GM18870 (cell line): ENCODE measurements around the gene MACROD2.

Experiments used
- ATAC-seq: cut with Tn5 transposase; IDR thresholded peaks from one replicate; pipeline ENCODE4 v1.9.1; 2021; ENCODE audit warnings: moderate library complexity; ENCODE audit not compliant: unreplicated experiment

The MACROD2 gene

DNA sequence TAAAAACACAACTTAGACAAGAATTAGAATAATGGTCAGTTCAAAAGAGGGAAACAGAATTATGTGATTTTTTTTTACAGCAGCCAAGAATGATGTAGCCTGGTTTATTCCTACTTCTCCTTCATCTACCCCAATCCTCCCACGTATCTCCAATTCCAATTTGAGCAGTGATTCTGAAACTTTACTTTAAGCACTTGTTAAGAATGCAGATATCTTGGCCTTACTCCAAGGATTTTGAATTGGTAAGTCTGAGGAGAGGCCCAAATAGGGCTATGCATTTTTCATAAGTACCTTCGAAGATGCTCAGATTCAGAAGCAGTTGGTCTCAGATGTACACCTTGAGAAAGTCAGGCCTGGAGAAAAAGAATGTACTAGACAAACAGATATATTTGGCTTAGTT, 575.5 kb downstream of the MACROD2 start:
- ATAC-seq = no peak

DNA sequence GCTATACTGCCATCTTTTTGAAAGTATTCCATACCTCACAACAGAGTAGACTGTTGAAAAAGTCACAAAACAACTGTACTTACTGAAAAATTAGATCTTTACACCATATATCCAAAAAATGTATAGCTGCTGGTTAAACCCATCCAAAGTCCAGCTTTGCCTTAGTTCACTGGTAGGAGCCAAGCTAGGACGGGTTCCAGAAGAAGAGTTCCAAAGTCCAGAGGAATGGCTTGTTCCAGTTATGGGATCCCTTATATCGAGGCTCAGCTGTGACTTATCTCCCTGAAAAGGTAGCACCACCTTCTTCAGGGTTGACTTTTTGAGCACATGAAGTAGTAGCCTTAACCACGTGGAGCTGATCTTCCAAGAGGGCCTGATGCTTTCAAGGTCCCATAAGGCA, 578.4 kb downstream of the MACROD2 start:
- ATAC-seq = no peak

DNA sequence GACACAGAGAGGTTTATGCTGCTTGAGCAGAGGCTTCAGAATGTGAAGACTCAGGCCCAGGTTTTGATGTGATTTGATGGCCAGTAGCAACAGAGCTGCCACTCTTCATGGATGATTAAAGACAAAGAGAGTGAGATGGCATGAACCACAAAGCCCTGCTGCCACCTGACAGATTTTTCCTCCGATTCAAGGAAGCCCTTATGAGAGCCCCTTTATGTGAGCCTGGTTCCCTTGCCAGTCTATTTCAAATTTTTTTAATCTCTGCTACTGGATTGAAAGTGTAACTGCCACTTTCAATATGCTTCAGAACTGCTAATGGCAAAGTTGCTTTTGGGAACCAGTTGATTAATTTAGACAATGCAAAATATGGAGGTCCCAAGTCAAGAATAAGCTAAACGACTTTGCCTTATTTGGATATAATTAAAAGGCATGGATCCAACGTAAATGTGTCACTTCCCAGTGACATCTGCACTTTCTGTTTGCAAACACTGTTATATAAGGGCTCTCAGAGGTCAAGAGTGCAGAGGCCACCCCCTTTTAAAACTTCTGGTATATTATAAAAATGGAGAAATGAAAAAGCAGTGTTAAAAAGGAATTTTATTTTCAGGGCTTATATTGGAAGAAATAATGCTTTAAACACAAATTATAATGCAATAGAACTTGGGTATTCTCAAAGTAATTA, 581.0 kb downstream of the MACROD2 start:
- ATAC-seq = no peak

DNA sequence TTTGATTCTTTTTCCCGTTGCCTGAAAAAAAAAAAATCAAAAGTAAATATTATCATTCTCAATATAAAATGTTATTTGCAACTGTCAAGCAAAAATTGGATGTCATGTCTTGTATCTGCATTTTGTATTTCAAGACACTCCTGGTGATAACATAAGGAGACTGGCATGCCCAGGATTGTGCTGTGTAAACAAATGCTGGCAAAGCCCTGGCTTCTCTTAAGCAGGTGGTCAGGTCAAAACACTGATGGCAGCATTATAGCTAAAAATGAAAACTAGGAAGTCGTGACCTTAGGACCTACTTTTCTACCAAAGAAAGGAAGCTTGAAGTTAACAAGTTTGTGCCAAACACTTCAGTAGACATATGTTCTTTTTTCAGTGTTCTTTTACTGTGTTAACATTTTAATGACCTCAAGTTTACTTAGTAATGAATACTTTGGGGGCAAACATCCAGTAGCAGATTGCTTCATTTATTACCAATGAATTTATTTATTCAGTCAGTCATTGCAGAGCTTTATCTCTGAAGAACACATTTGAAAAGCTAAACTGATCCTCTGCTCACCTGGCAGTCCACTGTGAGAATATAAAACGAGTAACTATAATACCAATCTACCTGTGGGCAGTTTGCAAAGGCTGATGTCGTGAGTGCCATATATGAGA, 585.2 kb downstream of the MACROD2 start:
- no peak for ATAC-seq

DNA sequence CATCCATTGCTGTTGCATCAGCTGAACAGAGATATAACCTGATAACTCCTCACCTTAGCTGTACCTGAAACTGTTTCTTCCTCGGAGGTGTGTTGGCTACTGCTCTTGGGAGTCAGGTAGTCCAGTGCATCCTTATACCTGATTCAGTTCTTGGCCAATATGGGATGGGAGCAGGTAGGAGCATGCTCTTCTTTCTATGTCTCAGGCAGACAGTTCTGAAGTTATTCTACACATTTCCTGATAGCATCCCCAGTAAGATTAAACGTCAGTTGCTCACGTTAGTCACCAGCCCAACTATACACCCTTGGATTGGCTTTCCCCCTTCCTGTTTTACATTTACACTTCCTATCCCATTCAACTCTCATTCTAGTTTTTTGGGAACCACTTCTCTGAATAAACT, 586.4 kb downstream of the MACROD2 start:
- ATAC-seq = no peak

DNA sequence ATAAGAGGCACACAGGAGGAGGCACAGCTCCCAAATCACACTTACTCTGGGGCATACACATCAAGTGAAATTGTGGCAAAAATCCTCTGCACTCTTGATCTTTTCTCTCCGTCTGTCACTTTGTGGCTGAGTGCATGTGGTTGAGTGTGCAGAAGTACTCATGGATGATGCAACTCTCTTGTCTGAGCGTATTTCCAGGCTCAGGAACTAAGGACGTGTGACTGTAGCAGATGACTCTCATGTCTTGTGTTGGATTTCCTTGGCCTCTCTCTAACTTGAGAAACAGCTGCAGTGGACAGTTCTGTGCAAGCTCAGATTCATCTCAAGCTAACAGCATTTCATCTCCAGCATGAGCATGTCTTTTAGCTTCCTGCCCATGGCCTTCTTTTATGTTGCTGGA, 587.5 kb downstream of the MACROD2 start:
- ATAC-seq = no peak

DNA sequence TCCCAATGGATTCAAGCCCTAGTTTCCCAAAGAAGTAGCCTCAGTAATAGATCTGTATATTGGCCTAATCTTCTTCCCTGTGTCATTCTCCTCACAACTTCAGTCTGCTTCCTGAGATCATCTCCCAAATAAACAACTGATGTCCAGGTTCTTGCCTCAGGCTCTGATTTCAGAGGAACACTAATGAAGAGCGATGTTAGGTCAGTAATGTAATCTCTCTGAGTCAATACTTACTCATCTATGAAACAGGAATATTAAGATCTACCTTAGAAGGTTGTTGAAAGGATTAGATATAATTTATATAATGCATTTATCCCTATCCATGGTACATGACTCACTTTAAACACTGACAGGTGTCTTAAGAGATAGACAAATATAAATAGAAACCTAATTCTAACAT, 588.1 kb downstream of the MACROD2 start:
- no peak for ATAC-seq

DNA sequence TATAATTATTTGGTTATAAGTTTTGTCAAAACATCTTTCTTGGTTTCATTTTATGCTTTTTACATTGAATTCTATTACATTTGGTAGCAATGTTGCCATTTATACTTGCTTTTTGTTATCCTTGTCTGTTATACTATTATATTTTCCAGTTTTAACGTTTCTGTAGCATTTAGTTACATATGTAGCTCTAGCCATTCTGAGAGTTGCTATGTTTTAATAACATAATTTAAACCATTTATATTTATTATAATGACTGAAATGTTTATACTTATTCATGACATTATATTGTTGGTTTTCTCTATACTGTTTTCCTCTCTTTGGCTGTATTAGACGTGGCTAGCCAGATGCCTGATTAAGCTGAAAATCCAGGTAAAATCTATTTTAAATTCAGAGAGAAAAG, 594.1 kb downstream of the MACROD2 start:
- no peak for ATAC-seq

DNA sequence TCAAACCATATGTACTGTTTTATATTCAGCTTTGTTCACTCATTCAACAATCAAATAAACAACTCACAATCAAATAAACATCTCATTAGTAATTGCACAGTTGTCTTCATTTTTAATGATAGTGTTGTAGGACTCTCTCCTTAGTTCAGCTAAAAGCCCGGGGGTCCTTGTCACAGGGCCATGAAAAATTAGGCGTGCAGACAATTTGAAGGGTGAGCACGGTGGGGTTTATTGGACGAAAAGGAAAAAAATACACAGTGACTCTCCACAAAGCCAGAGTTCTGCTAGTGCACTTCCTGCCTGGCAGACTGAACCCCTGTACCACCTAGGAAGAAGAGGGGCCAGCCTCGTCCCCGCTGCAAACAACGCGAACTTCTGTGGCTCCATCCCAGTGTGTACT, 599.7 kb downstream of the MACROD2 start:
- ATAC-seq = no peak

DNA sequence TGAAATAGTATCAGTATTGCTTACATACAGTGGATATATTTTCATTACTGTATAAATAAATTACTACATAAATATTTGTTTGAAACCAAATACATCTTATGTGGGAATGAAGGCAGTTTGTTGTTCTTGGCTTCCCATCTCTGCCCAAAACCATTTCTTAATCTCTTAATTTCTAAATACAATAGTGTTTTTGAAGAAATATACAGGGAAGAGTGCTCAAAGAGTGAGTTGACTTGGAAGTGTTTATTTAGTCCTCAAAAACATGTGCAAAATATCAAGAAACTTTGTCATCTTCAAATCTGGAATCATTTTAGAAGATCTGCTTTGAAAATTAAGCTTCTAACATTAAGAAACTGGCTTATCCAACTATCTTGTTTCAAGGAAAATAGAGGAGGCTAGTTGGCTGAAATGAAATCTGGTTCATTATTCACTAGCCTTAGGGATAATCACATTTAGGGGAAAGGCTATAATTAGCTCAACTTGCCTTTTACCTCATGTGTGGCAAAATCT, 601.9 kb downstream of the MACROD2 start:
- ATAC-seq = no peak

DNA sequence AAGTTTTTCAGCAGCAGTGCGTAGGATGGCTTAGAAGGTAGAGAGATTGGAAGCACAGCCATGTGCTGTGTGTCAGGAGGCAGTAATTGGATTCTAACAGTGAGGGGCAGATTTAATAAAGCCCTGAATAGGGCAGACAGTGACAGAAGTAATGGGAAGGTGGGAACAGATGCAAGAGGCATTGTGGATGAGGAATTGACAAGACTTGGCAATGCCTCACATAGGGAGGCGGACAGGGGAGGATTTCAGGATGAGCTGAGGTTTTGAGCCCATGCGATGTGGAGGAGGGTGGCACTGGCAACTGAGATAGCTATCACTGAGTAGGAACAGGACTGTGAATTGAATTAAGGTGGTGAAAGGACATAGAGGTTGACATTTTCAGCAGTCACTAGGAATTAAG, 604.3 kb downstream of the MACROD2 start:
- ATAC-seq = no peak

DNA sequence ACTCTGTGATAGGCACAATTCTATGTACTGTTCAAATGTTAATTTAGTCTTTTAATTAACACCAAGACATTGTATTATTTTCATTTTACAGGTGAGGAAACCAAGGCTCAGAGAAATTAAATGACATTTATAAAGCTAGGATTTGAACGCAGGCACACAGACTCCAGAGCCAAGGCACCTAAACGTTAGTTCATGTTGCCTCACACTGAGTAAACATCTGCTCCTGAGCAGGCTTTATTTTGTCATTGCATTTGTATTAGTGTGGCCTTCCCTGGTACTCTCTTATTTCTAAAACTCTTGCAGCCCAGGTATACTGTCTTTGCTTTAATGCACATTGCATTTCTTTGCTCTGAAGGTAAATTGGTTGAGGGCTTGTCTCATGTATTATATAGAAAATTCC, 605.2 kb downstream of the MACROD2 start:
- no peak for ATAC-seq

DNA sequence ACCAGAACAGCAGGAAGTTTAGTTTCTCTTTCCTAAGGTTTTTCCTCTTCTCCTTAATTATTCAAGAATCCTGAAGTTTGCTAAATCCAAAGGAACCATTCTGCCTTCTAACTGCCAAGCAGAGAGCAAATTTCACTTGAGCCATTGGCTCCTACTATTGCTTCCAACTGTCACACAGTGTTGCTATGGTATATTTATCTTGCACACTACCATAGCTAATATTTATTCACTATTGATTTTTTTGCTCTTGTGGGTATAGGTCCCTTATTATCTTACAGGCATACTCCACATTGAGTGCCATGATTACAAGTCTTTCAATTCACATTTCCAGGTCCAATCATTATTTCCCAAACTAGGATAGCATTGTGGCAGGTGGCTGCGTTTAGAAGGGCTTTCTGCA, 608.8 kb downstream of the MACROD2 start:
- no peak for ATAC-seq

DNA sequence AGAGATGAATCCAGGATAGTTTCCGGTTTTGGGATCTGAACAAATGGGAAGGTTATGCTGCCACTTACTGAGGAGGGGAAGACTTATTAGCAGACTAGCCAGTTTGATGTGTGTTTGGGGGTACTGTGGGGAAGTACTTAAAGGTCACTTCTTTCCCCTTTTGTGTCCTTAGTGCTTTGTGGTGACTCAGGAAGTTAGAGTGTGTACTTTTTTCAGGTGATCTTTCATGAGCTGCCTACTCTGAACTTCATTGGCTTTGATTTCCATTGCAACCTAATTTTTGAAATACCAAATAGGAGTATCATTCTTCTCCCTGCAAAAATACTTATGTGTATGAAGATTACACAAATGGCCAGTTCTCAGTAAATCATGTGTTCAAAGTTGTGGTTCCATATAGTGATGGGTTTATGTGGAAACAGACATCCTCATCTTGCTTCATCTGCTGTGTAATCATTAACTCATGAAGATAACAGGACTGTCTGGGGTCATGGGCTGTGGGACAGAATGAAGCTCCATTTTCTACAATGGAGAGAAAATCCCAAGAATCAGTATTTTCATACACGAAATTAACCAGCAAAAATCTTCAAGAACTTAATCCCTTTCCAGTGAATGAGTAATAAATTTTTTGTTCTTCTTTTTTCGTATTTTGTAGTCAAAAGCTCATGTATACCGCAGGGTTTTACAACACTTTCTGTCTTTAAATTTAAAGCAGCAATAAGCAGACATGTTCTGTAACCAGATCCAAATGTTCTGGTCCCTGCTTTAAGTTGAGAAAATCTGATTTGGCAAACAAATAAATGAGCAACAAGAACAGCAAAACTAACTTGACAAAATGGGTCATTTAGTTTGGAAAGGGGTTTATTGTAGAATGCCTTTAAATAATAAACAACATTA, 614.3 kb downstream of the MACROD2 start:
- no peak for ATAC-seq

DNA sequence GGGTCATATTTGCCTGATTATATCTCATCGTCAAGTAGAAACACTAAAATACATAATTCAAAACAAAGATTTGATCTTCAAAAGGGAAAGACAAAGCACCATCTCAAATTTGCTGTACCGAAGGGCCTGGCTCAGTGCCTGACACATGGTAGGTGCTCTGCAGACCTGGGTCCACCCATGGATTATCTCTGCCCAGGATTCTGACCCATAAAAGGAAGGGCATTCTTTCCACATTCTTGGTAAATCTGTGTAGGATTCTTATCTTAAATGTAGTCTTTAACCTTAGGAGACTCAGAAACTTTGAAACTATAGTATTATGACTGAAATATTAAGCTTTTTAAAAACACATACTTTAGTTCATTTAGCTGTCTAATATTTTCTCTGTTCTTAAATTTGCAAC, 616.2 kb downstream of the MACROD2 start:
- no peak for ATAC-seq

DNA sequence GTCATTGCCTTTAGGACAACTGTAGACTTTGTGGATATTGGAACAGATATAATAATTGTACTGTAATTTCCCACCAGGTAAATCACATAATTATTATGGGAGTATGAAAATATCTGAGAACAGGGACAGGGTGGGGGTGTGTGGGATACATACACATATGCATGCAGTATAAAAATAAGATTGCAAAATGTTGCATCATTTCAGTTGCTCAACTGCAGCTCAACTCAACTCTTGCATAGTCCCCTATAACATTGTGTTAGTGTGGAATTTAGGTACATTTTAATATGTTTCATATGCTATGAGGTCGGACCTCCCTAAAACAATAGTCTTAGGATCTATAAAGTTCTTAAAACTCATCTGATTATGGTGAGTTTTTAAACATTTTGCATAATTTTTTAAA, 617.1 kb downstream of the MACROD2 start:
- no peak for ATAC-seq

DNA sequence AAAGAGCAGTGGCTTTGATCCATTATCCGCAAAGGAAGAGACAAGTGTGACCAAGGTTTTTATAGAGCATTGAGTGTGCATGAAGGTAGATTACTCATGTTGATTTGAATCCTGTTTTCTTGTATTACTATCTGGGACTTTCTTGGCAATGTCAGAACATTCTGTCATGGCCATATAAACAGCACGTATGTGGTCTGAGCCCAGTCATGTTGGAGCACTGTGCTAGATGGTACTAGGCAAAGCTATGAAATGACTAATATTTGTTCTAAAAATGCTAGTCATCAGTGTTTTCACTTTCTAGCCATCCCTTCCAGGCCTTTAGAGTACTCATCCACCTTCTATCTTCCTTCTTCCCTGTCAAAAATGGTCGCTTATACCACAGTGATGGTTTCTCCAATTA, 620.7 kb downstream of the MACROD2 start:
- no peak for ATAC-seq

DNA sequence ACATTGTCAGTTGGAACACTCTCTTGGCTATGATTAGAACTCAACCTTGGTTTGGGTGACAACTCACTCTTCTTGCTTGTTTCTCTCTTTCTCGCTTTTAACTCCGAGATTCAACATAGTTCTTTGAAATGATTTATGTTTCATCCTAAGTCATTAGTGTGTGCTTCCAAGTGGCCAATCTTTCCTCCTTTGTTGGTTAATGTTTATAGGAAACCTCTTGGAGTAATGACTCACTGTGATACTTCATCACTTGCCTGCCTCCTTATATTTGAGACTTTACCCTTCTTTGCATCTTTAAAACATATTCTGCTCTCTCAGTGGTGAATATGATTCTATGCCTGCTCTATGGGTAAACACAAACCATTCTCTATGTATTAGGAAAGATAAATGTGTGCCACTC, 621.8 kb downstream of the MACROD2 start:
- ATAC-seq = no peak

DNA sequence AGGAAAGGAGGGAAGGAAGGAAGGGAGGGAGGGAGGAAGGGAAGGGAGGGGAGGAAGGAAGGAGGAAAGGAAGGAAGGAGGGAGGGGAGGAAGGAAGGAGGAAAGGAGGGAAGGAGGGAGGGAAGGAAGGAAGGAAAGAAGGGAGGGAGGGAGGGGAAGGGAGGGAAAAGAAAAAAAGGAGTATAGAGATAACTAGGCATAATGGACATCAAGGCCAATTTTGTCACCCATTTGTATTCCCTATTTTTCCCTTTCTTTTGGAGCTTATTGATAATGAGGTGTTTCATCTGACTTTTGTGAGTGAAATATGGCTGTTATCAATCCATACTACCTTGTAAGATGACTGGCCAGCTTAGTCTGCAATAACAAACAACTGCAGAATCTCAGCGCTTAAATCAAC, 624.1 kb downstream of the MACROD2 start:
- ATAC-seq = no peak

DNA sequence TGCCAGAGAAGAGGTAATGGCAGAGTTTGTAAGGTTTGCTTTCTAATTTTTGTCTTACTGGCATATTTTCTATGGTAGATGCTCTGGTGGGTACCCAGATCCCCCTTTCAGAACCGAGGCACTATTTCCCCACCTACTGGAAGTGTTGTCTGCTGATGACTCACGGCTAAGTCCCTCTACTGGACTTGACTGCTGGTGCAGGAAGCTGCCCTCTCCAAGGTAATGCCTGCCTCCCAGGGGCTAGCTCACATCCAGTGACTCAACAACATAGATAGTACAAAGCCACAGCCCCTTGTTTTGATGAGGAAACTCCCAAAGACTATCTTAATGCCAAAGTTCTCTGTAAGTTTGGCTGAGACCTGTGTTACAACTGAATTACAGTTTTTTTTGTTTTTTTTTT, 627.5 kb downstream of the MACROD2 start:
- no peak for ATAC-seq

DNA sequence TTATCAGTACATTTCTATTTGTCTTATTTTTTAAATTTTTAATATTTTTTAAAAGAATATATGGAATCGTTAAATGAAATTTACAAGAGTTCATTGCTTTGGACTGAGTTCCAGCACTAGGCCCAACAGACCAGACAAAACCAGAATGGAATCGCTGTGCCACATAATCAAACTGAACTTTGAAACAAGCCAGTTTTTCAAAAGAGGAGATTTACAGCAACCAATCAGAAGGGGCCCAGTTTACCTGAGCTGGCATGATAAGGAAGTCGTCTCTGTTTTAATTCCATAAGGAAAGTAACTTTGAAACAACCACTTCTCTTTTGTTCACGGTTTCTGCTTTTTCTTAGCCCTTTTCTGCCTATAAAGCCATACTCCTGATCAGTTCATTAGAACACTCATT, 635.7 kb downstream of the MACROD2 start:
- no peak for ATAC-seq

DNA sequence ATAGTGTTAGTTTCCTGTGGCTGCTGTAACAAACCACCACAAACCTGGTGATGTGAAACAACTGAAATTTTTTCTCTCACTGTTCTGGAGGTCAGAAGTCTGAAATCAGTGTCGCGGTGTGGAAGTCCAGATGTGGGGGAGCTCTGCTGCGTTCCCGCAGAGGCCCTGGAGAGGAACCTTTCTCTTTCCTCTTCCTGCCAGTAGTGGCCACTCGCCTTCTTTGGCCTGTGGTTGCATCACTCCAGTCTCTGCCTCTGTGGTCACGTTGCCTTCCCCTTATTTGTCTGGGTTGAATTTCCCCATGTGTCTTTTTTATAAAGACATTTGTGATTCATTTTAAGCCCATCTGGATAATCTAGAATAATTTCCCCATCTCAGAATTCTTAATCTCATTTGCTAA, 637.6 kb downstream of the MACROD2 start:
- no peak for ATAC-seq
